H7 (cell line): ENCODE results near the gene SLC25A34. TPM values are rescaled to one million over a fixed set of nuclear protein-coding genes. Genes with fewer than 3 reads are reported as not detected.
"Not testable (repeated sequence)": the region's sequence is repeated elsewhere in the genome, so short reads cannot be mapped to it uniquely, and the experiment has no call there.

ENCODE experiments used
- DNase-seq: peaks from one replicate; pipeline ENCODE4 v3.0.0; 2012
- H3K27me3 ChIP-seq: 2 replicates; pipeline ENCODE4 v1.6.0; 2011; ENCODE audit warnings: mild to moderate bottlenecking, low read length; ENCODE audit not compliant: control insufficient read depth, insufficient read depth
- H3K36me3 ChIP-seq: replicated peaks from 2 replicates; pipeline ENCODE4 v1.5.1; 2011; ENCODE audit warnings: low read length; ENCODE audit not compliant: control insufficient read depth, insufficient read depth
- H3K4me3 ChIP-seq: 2 replicates; pipeline ENCODE4 v1.5.1; 2011; ENCODE audit warnings: low read depth, mild to moderate bottlenecking, control low read depth, low read length, moderate library complexity; ENCODE audit not compliant: insufficient read depth
- total RNA-seq: library from RNA; depleted of rRNA; stranded (reverse); fragments of >200 nt; shearing (Covaris generic); gene quantifications from 2 replicates; pipeline ENCODE4 v1.2.3, GENCODE V29; 2014; rRNA removed

SLC25A34 gene
- total RNA-seq, result 0.70 and 1.7 TPM in 2 replicates

GRCh38 chr1:15736038-15736891 is at the start of gene SLC25A34:
Gene SLC25A34 (plus strand): TSS chr1:15736258. CDS start chr1:15736486, 228 bp downstream.
- no peaks in the 10 kb centered on the region for H3K27me3 ChIP-seq
- peaks cover 3% of the 10 kb centered on the region for H3K36me3 ChIP-seq
- DNase-seq, result peak; percentile 90
- no peak within 1 kb of the TSS for H3K4me3 ChIP-seq

GRCh38 chr1:15687446-15687845 is 48.6 kb upstream of the SLC25A34 start:
- no peak for DNase-seq
- H3K36me3 ChIP-seq, result no peaks in the 10 kb centered on the region
- H3K27me3 ChIP-seq, result no peaks in the 10 kb centered on the region
- H3K4me3 ChIP-seq, result no peak overlapping the region

- DNase-seq, result no peak
These were observed 45.7 kb upstream of the SLC25A34 start for GRCh38 chr1:15690317-15690716.

GRCh38 chr1:15691434-15692032 is 44.5 kb upstream of the SLC25A34 start:
- no peak for DNase-seq
- H3K4me3 ChIP-seq, result no peak overlapping the region
- no peaks in the 10 kb centered on the region for H3K27me3 ChIP-seq
- H3K36me3 ChIP-seq, result no peaks in the 10 kb centered on the region; the same call in 1 of the 2 replicates

More at GRCh38 chr1:15690317-15690716, 45.7 kb upstream of the SLC25A34 start:
- Histone ChIP-seq H3K36me3 (no peaks in the 10 kb centered on the region), H3K27me3 (no peaks in the 10 kb centered on the region), H3K4me3 (no peak overlapping the region)

GRCh38 chr1:15692121-15692682 is 43.9 kb upstream of the SLC25A34 start:
- Histone ChIP-seq H3K36me3 (no peaks in the 10 kb centered on the region; the same call in 1 of the 2 replicates), H3K27me3 (no peaks in the 10 kb centered on the region), H3K4me3 (no peak overlapping the region)
- DNase-seq, result no peak

- H3K27me3 ChIP-seq, result no peaks in the 10 kb centered on the region
- DNase-seq, result no peak
- H3K36me3 ChIP-seq, result no peaks in the 10 kb centered on the region; the same call in 1 of the 2 replicates
- H3K4me3 ChIP-seq, result no peak overlapping the region
These were observed 42.7 kb upstream of the SLC25A34 start for GRCh38 chr1:15693371-15693770.

GRCh38 chr1:15696956-15697521 is 39.0 kb upstream of the SLC25A34 start:
- Histone ChIP-seq H3K27me3 (no peaks in the 10 kb centered on the region), H3K4me3 (no peak overlapping the region), H3K36me3 (no peaks in the 10 kb centered on the region; the same call in 1 of the 2 replicates)
- DNase-seq, result no peak

GRCh38 chr1:15698201-15698600 is 37.9 kb upstream of the SLC25A34 start:
- Histone ChIP-seq H3K36me3 (no peaks in the 10 kb centered on the region; the same call in 1 of the 2 replicates), H3K27me3 (no peaks in the 10 kb centered on the region), H3K4me3 (no peak overlapping the region)
- no peak for DNase-seq

- H3K4me3 ChIP-seq, H3K36me3 ChIP-seq, DNase-seq, H3K27me3 ChIP-seq: not testable (repeated sequence)
These were observed 36.7 kb upstream of the SLC25A34 start for GRCh38 chr1:15699321-15699720.

GRCh38 chr1:15700508-15700907 is 35.5 kb upstream of the SLC25A34 start:
- H3K36me3 ChIP-seq, result no peaks in the 10 kb centered on the region; the same call in 1 of the 2 replicates
- no peak for DNase-seq
- no peak overlapping the region for H3K4me3 ChIP-seq
- H3K27me3 ChIP-seq, result no peaks in the 10 kb centered on the region

GRCh38 chr1:15701784-15702183 is 34.3 kb upstream of the SLC25A34 start:
- no peak overlapping the region for H3K4me3 ChIP-seq
- no peaks in the 10 kb centered on the region for H3K27me3 ChIP-seq
- peak; percentile 39 for DNase-seq
- H3K36me3 ChIP-seq, result no peaks in the 10 kb centered on the region; the same call in 1 of the 2 replicates

GRCh38 chr1:15702722-15703550 is 33.1 kb upstream of the SLC25A34 start:
- no peak overlapping the region for H3K4me3 ChIP-seq

GRCh38 chr1:15703562-15703961 is 32.5 kb upstream of the SLC25A34 start:
- DNase-seq, result peak; percentile 43
- Histone ChIP-seq H3K4me3 (no peak overlapping the region), H3K36me3 (no peaks in the 10 kb centered on the region; the same call in 1 of the 2 replicates), H3K27me3 (no peaks in the 10 kb centered on the region)

More at GRCh38 chr1:15702722-15703550, 33.1 kb upstream of the SLC25A34 start:
- no peaks in the 10 kb centered on the region for H3K27me3 ChIP-seq
- no peaks in the 10 kb centered on the region; the same call in 1 of the 2 replicates for H3K36me3 ChIP-seq
- peak; percentile 79 for DNase-seq
